Neuronal stem cell (in vitro differentiated cells): ENCODE measurements around the gene XRCC3.
"Not testable (repeated sequence)": the region's sequence is repeated elsewhere in the genome, so short reads cannot be mapped to it uniquely, and the experiment has no call there.

Experiments used
- DNase-seq: peaks from one replicate; pipeline ENCODE4 v3.0.0-alpha.2; 2013; ENCODE audit warnings: low spot score
- H2AFZ ChIP-seq: one replicate; pipeline ENCODE4 v1.6.1; 2013; ENCODE audit warnings: mild to moderate bottlenecking, low read length, inconsistent platforms
- H2AK5ac ChIP-seq: 2 replicates; pipeline ENCODE4 v1.6.1; 2013; ENCODE audit warnings: low read depth, mild to moderate bottlenecking, inconsistent platforms, low read length, moderate library complexity, mixed read lengths
- H2BK120ac ChIP-seq: 2 replicates; pipeline ENCODE4 v1.6.1; 2013; ENCODE audit warnings: low read depth, mild to moderate bottlenecking, inconsistent platforms, low read length, moderate library complexity, mixed read lengths
- H2BK12ac ChIP-seq: one replicate; pipeline ENCODE4 v1.6.1; 2013; ENCODE audit warnings: low read length, inconsistent platforms
- H2BK15ac ChIP-seq: 2 replicates; pipeline ENCODE4 v1.6.1; 2013; ENCODE audit warnings: mild to moderate bottlenecking, low read length, inconsistent platforms, mixed read lengths
- H2BK5ac ChIP-seq: one replicate; pipeline ENCODE4 v1.6.1; 2013; ENCODE audit warnings: inconsistent platforms, mild to moderate bottlenecking, low read length, moderate library complexity
- H3K14ac ChIP-seq: one replicate; pipeline ENCODE4 v1.6.1; 2013; ENCODE audit warnings: low read length, inconsistent platforms
- H3K18ac ChIP-seq: 2 replicates; pipeline ENCODE4 v1.6.1; 2013; ENCODE audit warnings: low read length, inconsistent platforms
- H3K23ac ChIP-seq: 2 replicates; pipeline ENCODE4 v1.6.1; 2013; ENCODE audit warnings: low read depth, mild to moderate bottlenecking, mixed read lengths, low read length, inconsistent platforms; ENCODE audit not compliant: poor library complexity
- H3K27ac ChIP-seq: replicated peaks from 3 replicates; pipeline ENCODE4 v1.5.1; 2013; ENCODE audit warnings: low read length, inconsistent platforms
- H3K27me3 ChIP-seq, 3 experiments: 2 replicates each; pipeline ENCODE4 v1.6.1; 2013; ENCODE audit warnings: low read length in 3 of 3, mild to moderate bottlenecking in 2 of 3, inconsistent platforms in 1 of 3, low read depth in 1 of 3, mixed read lengths in 1 of 3, moderate library complexity in 1 of 3; ENCODE audit not compliant: control insufficient read depth in 3 of 3, insufficient read depth in 3 of 3
- H3K36me3 ChIP-seq, 2 donors: replicated peaks in 1 of 2; 2 replicates each; pipeline ENCODE4 v1.6.1; 2013; ENCODE audit warnings: low read length in 2 of 2; ENCODE audit not compliant: control insufficient read depth in 2 of 2, insufficient read depth in 2 of 2
- H3K4ac ChIP-seq: 2 replicates; pipeline ENCODE4 v1.6.1; 2013; ENCODE audit warnings: inconsistent platforms, mild to moderate bottlenecking, low read length, moderate library complexity
- H3K4me1 ChIP-seq, 2 donors: 1 replicate in 1 of 2; 2 replicates in 1 of 2; pipeline ENCODE4 v1.6.1; 2013; ENCODE audit warnings: low read length in 2 of 2, low read depth in 1 of 2; ENCODE audit not compliant: control insufficient read depth in 2 of 2, insufficient read depth in 1 of 2
- H3K4me2 ChIP-seq: one replicate; pipeline ENCODE4 v1.6.1; 2013; ENCODE audit warnings: mild to moderate bottlenecking, low read length, inconsistent platforms; ENCODE audit not compliant: insufficient read depth, poor library complexity, severe bottlenecking
- H3K4me3 ChIP-seq, 2 donors: 2 replicates each; pipeline ENCODE4 v1.5.1; 2013; ENCODE audit warnings: low read length in 2 of 2, mild to moderate bottlenecking in 2 of 2, inconsistent platforms in 1 of 2, moderate library complexity in 1 of 2
- H3K79me1 ChIP-seq: one replicate; pipeline ENCODE4 v1.6.1; 2013; ENCODE audit warnings: low read depth, mild to moderate bottlenecking, inconsistent platforms, low read length, moderate library complexity
- H3K9ac ChIP-seq: one replicate; pipeline ENCODE4 v1.6.1; 2013; ENCODE audit warnings: mild to moderate bottlenecking, low read depth, low read length, inconsistent platforms; ENCODE audit not compliant: poor library complexity
- H3K9me3 ChIP-seq, 2 donors: replicated peaks in 1 of 2; 2 replicates each; pipeline versions ENCODE3 to v1.6.1; 2013; ENCODE audit warnings: low read length in 2 of 2, mild to moderate bottlenecking in 2 of 2, inconsistent platforms in 1 of 2, low read depth in 1 of 2, mixed read lengths in 1 of 2, moderate library complexity in 1 of 2; ENCODE audit not compliant: control insufficient read depth in 2 of 2, insufficient read depth in 1 of 2
- H4K8ac ChIP-seq: one replicate; pipeline ENCODE4 v1.6.1; 2013; ENCODE audit warnings: low read depth, mild to moderate bottlenecking, inconsistent platforms, low read length, moderate library complexity
- H4K91ac ChIP-seq: one replicate; pipeline ENCODE4 v1.6.1; 2013; ENCODE audit warnings: low read length, low read depth, mild to moderate bottlenecking, inconsistent platforms; ENCODE audit not compliant: poor library complexity
- WGBS, 2 donors: extraction: QIAGEN DNeasy Blood & Tissue Kit; methylation state at CpG; one replicate each; pipeline ENCODE4 v1.1.7; 2013; ENCODE audit warnings: missing lambda C conversion rate in 2 of 2, mixed read lengths in 1 of 2; ENCODE audit not compliant: insufficient read length in 2 of 2, insufficient replicate concordance in 1 of 2; ENCODE audit errors: extremely low coverage in 2 of 2; 5-methylcytosine and 5-hydroxymethylcytosine counted together

XRCC3 gene

DNA sequence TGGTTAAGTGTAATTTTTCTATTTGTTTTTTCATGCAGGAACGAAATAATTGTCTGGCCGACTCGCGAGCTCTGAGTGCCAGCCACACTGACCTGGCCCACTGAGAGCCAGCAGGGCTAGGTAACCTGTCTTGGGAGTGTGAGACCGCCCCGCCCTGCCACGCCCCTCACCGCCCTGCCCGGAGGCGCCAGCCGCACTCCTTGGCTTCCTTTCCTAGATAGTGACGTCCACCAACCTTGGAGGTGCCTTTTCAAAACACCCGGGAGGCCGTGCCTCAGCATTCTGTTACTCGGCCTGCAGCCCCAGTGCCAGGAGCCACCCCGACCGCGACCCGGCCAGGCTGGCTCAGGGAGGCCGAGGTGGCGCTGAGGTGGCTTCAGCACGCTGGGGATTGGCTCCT, 21.7 kb downstream of the XRCC3 start:
- no peak for DNase-seq
- no peak overlapping the region for H2BK12ac ChIP-seq
- WGBS, 2 donors, result no CpG with 5 or more reads among the region's 22 CpGs

DNA sequence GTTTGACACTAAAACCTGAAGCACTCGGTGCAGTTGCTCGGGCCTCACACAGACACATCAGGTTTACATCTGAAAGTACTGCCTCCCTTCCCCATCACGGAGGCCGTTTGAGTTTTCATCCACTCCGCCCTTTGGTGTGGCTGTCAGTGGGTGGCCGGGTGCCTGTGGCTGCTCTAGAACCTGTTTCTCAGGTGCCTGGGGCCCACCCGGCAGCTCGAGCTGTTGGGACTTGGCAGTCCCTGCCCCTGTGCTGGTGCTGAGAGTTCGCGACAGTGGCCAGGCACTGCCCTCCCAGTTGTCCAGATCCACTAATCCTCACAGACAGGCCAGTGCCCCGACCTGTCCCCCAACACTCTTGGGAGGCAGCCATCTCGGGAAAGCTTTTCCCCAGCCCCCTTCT, 22.4 kb downstream of the XRCC3 start:
- DNase-seq, result no peak
- H2AK5ac ChIP-seq, result no peak overlapping the region
- no peak overlapping the region for H3K4me3 ChIP-seq
- no peak overlapping the region for H3K4ac ChIP-seq
- no peaks in the 10 kb centered on the region for H3K27me3 ChIP-seq
- H3K23ac ChIP-seq, result no peak overlapping the region
- H3K27ac ChIP-seq, result no peak overlapping the region
- no CpG with 5 or more reads among the region's 12 CpGs for WGBS, 2 donors
- peaks cover 10% of the 10 kb centered on the region for H3K79me1 ChIP-seq
- no peak overlapping the region for H3K9ac ChIP-seq
- no peak overlapping the region for H3K14ac ChIP-seq
- no peak overlapping the region for H2BK15ac ChIP-seq
- H4K91ac ChIP-seq, result no peak overlapping the region
- H2AFZ ChIP-seq, result no peak overlapping the region
- no peak overlapping the region for H2BK5ac ChIP-seq
- H3K9me3 ChIP-seq, result no peaks in the 10 kb centered on the region
- no peak overlapping the region for H2BK12ac ChIP-seq
- peaks cover 38 to 90% of the 10 kb centered on the region in 2 donors for H3K36me3 ChIP-seq
- no peak overlapping the region for H3K4me2 ChIP-seq
- H3K4me1 ChIP-seq, result peaks cover 3 to 9% of the 10 kb centered on the region in 2 donors
- H2BK120ac ChIP-seq, result no peak overlapping the region
- H3K18ac ChIP-seq, result no peak overlapping the region
- H4K8ac ChIP-seq, result no peak overlapping the region

More for the DNA sequence above, 21.7 kb downstream of the XRCC3 start:
- Histone ChIP-seq H3K18ac (no peak overlapping the region), H2BK5ac (no peak overlapping the region), H2BK120ac (no peak overlapping the region), H4K8ac (no peak overlapping the region), H3K27me3 (no peaks in the 10 kb centered on the region), H3K4me2 (no peak overlapping the region), H3K4me1 (peaks cover 3 to 9% of the 10 kb centered on the region in 2 donors), H2AK5ac (no peak overlapping the region), H2BK15ac (no peak overlapping the region), H3K36me3 (peaks cover 40 to 90% of the 10 kb centered on the region in 2 donors), H3K23ac (no peak overlapping the region), H3K9me3 (no peaks in the 10 kb centered on the region), H2AFZ (no peak overlapping the region), H3K27ac (no peak overlapping the region), H4K91ac (no peak overlapping the region), H3K9ac (peak overlapping the region; percentile 13), H3K4me3 (no peak overlapping the region), H3K4ac (no peak overlapping the region), H3K14ac (no peak overlapping the region), H3K79me1 (peaks cover 10% of the 10 kb centered on the region)

DNA sequence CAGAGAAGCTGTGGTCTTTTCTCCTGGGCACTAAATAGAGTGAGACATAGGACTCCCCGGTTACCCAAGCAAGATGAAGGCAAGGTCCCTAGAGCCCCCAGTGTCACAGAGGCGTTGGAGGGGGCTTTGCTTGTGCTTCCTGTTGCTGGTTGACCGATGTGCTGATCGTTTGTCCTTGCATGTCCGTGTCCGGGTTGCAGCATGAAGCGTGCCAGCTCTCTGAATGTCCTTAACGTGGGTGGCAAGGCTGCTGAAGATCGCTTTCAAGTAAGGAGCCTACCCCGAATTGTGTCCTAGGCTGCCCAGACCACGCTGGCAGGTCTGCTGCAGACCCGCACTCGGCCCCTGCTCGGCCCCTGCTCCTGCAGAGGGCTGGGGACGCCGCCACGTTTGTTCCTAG, 23.1 kb downstream of the XRCC3 start:
- Histone ChIP-seq H3K27me3 (no peaks in the 10 kb centered on the region), H3K36me3 (peaks cover 37 to 90% of the 10 kb centered on the region in 2 donors), H3K9ac (no peak overlapping the region), H3K23ac (no peak overlapping the region), H3K14ac (no peak overlapping the region), H2BK5ac (no peak overlapping the region), H2BK120ac (no peak overlapping the region), H3K79me1 (peaks cover 7% of the 10 kb centered on the region), H2BK15ac (no peak overlapping the region), H3K4me1 (peaks cover 3 to 9% of the 10 kb centered on the region in 2 donors), H3K9me3 (no peaks in the 10 kb centered on the region), H4K91ac (no peak overlapping the region), H3K4me3 (no peak overlapping the region), H3K18ac (peak overlapping the region; percentile 27), H3K4ac (no peak overlapping the region), H4K8ac (no peak overlapping the region), H3K27ac (no peak overlapping the region), H2AK5ac (no peak overlapping the region), H2AFZ (no peak overlapping the region), H3K4me2 (no peak overlapping the region), H2BK12ac (no peak overlapping the region)
- no CpG with 5 or more reads among the region's 17 CpGs for WGBS, 2 donors
- no peak for DNase-seq

DNA sequence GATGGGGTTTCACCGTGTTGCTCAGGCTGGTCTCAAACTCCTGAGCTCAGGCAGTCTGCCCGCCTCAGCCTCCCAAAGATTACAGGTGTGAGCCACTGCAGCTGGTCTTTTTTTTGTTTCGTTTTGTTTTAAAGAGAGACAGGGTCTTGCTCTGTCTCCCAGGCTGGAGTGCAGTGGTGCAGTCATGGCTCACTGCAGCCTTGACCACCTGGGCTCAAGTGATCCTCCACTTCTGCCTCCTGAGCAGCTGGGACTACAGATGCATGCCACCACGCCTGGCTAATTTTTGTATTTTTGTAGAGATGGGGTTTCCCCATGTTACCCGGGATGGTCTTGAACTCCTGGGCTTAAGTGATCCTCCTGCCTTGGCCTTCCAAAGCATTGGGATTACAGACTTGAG, 23.6 kb downstream of the XRCC3 start:
- not testable (repeated sequence) for H2BK120ac ChIP-seq, H2BK5ac ChIP-seq, H2BK15ac ChIP-seq, H3K9me3 ChIP-seq, DNase-seq, H3K23ac ChIP-seq, H3K4me2 ChIP-seq, H2BK12ac ChIP-seq, H4K8ac ChIP-seq, H3K4me1 ChIP-seq, H2AFZ ChIP-seq, H3K4ac ChIP-seq, H3K79me1 ChIP-seq, H4K91ac ChIP-seq, H3K4me3 ChIP-seq, H3K14ac ChIP-seq, H3K9ac ChIP-seq, H3K18ac ChIP-seq, H3K27me3 ChIP-seq, H3K27ac ChIP-seq, H2AK5ac ChIP-seq
- WGBS, 2 donors, result no CpG with 5 or more reads among the region's 5 CpGs
- peaks cover 41 to 90% of the 10 kb centered on the region in 2 donors for H3K36me3 ChIP-seq
